Stimulated activated CD8-positive, alpha-beta memory T cell treated with anti-CD3 and anti-CD28 coated beads, Interleukin-15, amount 100 ng/mL, for 48 hours (primary cell): ENCODE data around the gene COL6A5.

Source experiments
- DNase-seq, 2 donors: peaks; one replicate each; pipeline ENCODE4 v3.0.0-alpha.2; 2020; ENCODE audit warnings: low read depth in 2 of 2

COL6A5 gene

GRCh38 chr3:130519754-130520153, 174.3 kb downstream of the COL6A5 start:
- no peak for DNase-seq

GRCh38 chr3:130522399-130522798, 176.9 kb downstream of the COL6A5 start:
- DNase-seq, result no peak

- no peak for DNase-seq
Observed at GRCh38 chr3:130527426-130527825, 182.0 kb downstream of the COL6A5 start.

GRCh38 chr3:130528120-130528519, 182.6 kb downstream of the COL6A5 start:
- DNase-seq, result no peak

GRCh38 chr3:130529486-130530215, 184.2 kb downstream of the COL6A5 start:
- DNase-seq, result no peak

- DNase-seq, result no peak
Observed at GRCh38 chr3:130533247-130533646, 187.8 kb downstream of the COL6A5 start.
